HEK293T (cell line): ENCODE measurements around the gene SMNDC1.
"Not testable (repeated sequence)": the region's sequence is repeated elsewhere in the genome, so short reads cannot be mapped to it uniquely, and the experiment has no call there.

ENCODE experiments used
- CTCF ChIA-PET: fragments of 350-600 bp; formaldehyde crosslinking; extraction: SDS; loops from one replicate; lab custom pipeline; 2021; ENCODE audit warnings: antibody characterized with exemption, inconsistent platforms; lab: Yijun Ruan, JAX
- POLR2A ChIA-PET: fragments of 350-600 bp; formaldehyde crosslinking; extraction: SDS; loops from one replicate; lab custom pipeline; 2020; ENCODE audit warnings: antibody characterized with exemption, inconsistent platforms; lab: Yijun Ruan, JAX
- DNase-seq: peaks from one replicate; pipeline ENCODE4 v3.0.0; 2012; ENCODE audit warnings: mixed read lengths; ENCODE audit errors: extremely low spot score
- ARNT ChIP-seq: fragments of 450-650 bp; IDR thresholded peaks from 2 replicates; pipeline ENCODE4 v1.6.1; 2017; ENCODE audit warnings: mild to moderate bottlenecking
- BHLHE40 ChIP-seq: fragments of 450-650 bp; IDR thresholded peaks from 2 replicates; pipeline ENCODE4 v1.6.1; 2016; ENCODE audit warnings: mild to moderate bottlenecking, moderate library complexity, borderline replicate concordance
- CTBP1 ChIP-seq: fragments of 450-650 bp; IDR thresholded peaks from 2 replicates; pipeline ENCODE4 v1.6.1; 2016; ENCODE audit warnings: borderline replicate concordance
- ELF4 ChIP-seq: fragments of 450-650 bp; IDR thresholded peaks from 2 replicates; pipeline ENCODE4 v1.6.1; 2017; ENCODE audit warnings: antibody characterized with exemption
- FOXA1 ChIP-seq: fragments of 450-650 bp; IDR thresholded peaks from 2 replicates; pipeline ENCODE4 v1.6.1; 2016; ENCODE audit warnings: mild to moderate bottlenecking
- FOXK2 ChIP-seq: fragments of 450-650 bp; IDR thresholded peaks from 2 replicates; pipeline ENCODE4 v1.6.1; 2016; ENCODE audit warnings: mild to moderate bottlenecking
- FOXM1 ChIP-seq: fragments of 450-650 bp; IDR thresholded peaks from 2 replicates; pipeline ENCODE4 v1.6.1; 2017; ENCODE audit warnings: mild to moderate bottlenecking, borderline replicate concordance
- HDGF ChIP-seq: fragments of 450-650 bp; IDR thresholded peaks from 2 replicates; pipeline ENCODE4 v1.6.1; 2017; ENCODE audit warnings: antibody characterized with exemption, borderline replicate concordance
- L3MBTL2 ChIP-seq: fragments of 450-650 bp; conservative IDR thresholded peaks from 2 replicates; pipeline ENCODE4 v1.6.1; 2016; ENCODE audit warnings: mild to moderate bottlenecking
- LEF1 ChIP-seq: fragments of 450-650 bp; IDR thresholded peaks from 2 replicates; pipeline ENCODE4 v1.6.1; 2017; ENCODE audit warnings: mild to moderate bottlenecking, borderline replicate concordance
- NFRKB ChIP-seq: fragments of 450-650 bp; IDR thresholded peaks from 2 replicates; pipeline ENCODE4 v1.6.1; 2016; ENCODE audit warnings: mild to moderate bottlenecking, moderate library complexity
- PKNOX1 ChIP-seq: fragments of 450-650 bp; IDR thresholded peaks from 2 replicates; pipeline ENCODE4 v1.6.1; 2016
- SP1 ChIP-seq: fragments of 450-650 bp; IDR thresholded peaks from 2 replicates; pipeline ENCODE4 v1.6.1; 2017
- SUZ12 ChIP-seq: fragments of 450-650 bp; IDR thresholded peaks from 2 replicates; pipeline ENCODE4 v1.6.1; 2016; ENCODE audit warnings: mild to moderate bottlenecking
- TARDBP ChIP-seq: fragments of 450-650 bp; IDR thresholded peaks from 2 replicates; pipeline ENCODE4 v1.6.1; 2016
- ZNF384 ChIP-seq: fragments of 450-650 bp; IDR thresholded peaks from 2 replicates; pipeline ENCODE4 v1.6.1; 2016

SMNDC1 gene

DNA sequence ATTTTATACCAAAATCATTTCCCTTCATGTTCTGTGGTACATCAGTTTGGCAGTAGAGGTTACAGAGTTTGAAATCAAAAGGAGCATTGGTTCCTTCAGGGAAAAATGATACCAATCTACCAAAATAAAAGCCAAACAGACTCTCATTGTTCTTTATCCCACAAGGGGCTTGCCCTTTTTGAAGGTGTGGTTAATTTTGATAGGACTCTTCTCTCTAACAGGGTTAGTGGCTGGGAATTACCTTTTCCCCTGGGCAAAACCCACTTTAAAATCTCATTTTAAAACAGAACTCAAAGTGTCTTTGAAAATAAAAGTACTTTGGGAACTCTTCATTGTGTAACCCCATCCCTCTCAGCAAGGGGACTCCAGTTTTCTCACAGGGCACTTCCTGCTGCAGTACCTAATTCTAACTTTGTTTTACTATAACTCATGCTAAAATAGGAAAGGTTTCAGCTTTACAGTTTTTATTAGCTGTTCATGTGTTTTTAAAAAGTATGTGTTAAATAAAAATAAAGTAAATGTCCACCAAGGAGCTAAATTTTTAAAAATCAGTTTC is 30.6 kb downstream of the SMNDC1 start:
- POLR2A ChIA-PET, result no interaction called here
- CTCF ChIA-PET, result no interaction called here
- no peak for DNase-seq
- TF ChIP-seq FOXA1 (no peak), CTBP1 (no peak), LEF1 (no peak), NFRKB (no peak), SP1 (no peak), ARNT (no peak), HDGF (no peak), FOXK2 (no peak), ZNF384 (no peak)

DNA sequence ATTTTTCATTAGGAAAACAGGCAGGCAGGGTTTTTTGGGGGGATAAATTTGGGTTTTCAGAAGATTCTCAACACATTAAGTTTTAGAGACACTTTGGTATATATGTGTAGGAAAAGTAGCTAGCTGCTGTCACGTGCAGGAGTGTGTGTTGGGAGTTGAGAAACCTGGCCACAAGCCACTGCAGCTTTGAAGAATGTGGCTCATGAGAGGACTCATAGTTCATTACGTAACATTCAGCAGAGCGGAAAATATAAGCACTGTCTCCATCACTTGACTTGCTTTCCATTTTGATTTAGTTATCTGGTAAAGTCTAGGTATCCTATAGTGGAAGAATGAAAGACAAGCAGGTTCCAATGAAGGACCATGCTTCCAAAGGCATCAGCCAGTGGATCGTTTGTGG is 31.2 kb downstream of the SMNDC1 start:
- ChIA-PET CTCF (no interaction called here), POLR2A (interaction anchor here (1.5 kb wide), 1 partner anchor 63 kb away, joined by 6 read pairs; no protein-coding TSS in a partner anchor)
- no peak for DNase-seq
- TF ChIP-seq LEF1 (no peak), CTBP1 (no peak), HDGF (no peak), L3MBTL2 (no peak), TARDBP (no peak)

DNA sequence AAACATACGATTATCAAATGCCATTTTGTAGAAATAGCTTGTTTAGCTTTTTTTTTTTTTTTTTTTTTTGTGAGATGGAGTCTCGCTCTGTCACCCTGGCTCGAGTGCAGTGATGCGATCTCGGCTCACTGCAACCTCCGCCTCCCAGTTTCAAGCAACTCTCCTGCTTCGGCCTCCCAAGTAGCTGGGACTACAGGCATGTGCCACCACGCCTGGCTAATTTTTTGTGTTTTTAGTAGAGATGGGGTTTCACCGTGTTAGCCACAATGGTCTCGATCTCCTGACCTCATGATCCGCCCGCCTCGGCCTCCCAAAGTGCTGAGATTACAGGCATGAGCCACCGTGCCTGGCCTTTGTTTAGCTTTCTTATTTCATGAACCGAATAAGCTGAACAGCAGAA is 31.7 kb downstream of the SMNDC1 start:
- POLR2A ChIA-PET, result interaction anchor here (1.5 kb wide), 1 partner anchor 62 kb away, joined by 6 read pairs; no protein-coding TSS in a partner anchor
- CTCF ChIA-PET, DNase-seq: not testable (repeated sequence)

GRCh38 chr10:110269374-110270318 is 35.1 kb downstream of the SMNDC1 start:
- TF ChIP-seq FOXM1, result no peak
- no peak for TF ChIP-seq SUZ12
- no peak for TF ChIP-seq LEF1
- no peak for TF ChIP-seq FOXK2
- no peak for TF ChIP-seq HDGF
- TF ChIP-seq ZNF384, result no peak
- TF ChIP-seq FOXA1, result no peak
- TF ChIP-seq BHLHE40, result no peak
- TF ChIP-seq SP1, result no peak
- no peak for TF ChIP-seq L3MBTL2
- no peak for TF ChIP-seq ARNT
- no peak for TF ChIP-seq PKNOX1
- DNase-seq, result no peak
- CTCF ChIA-PET, result interaction anchor here (0.7 to 1.8 kb wide), 5 partner anchors 10 to 385 kb away, joined by 3 to 6 read pairs (median 4); partner anchors contain the start of gene MXI1
- POLR2A ChIA-PET, result interaction anchor here (1.0 kb wide), 1 partner anchor 59 kb away, joined by 3 read pairs; no protein-coding TSS in a partner anchor

- ChIA-PET POLR2A (interaction anchor here (1.0 kb wide), 1 partner anchor 58 kb away, joined by 3 read pairs; no protein-coding TSS in a partner anchor), CTCF (interaction anchor here (0.7 to 1.8 kb wide), 5 partner anchors 10 to 384 kb away, joined by 3 to 6 read pairs (median 4); partner anchors contain the start of gene MXI1)
- no peak for TF ChIP-seq PKNOX1
- TF ChIP-seq ARNT, result no peak
- no peak for TF ChIP-seq ELF4
- no peak for DNase-seq
These were observed 35.7 kb downstream of the SMNDC1 start for GRCh38 chr10:110268971-110269370.

DNA sequence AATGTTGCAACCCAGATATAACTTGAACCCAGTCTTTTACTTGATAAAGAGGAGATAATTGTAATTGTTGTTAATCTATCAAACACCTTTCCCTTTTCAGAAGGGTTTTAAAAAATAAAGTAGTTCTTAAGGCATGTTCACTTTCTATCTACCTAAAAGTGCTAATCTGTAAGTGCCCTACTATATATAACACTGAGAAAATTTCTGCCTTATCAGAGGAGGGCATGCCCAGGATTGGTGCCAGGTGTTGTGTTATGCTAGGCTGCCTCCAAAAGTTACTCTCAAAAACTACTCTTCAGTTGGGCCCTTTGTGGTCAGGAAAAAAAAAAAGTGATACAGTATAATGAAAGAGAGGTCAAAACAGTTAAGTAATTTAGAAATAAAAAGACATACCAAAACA is 36.3 kb downstream of the SMNDC1 start:
- no peak for TF ChIP-seq SUZ12
- no peak for TF ChIP-seq SP1
- no peak for TF ChIP-seq ELF4
- no peak for TF ChIP-seq L3MBTL2
- no peak for TF ChIP-seq NFRKB
- no peak for TF ChIP-seq FOXK2
- TF ChIP-seq TARDBP, result no peak
- CTCF ChIA-PET, result interaction anchor here (0.7 to 1.8 kb wide), 3 partner anchors 11 to 62 kb away, joined by 3 to 6 read pairs (median 4); partner anchors contain the start of gene MXI1
- DNase-seq, result no peak
- POLR2A ChIA-PET, result interaction anchor here (1.0 kb wide), 1 partner anchor 58 kb away, joined by 3 read pairs; no protein-coding TSS in a partner anchor

GRCh38 chr10:110267276-110267675 is 37.4 kb downstream of the SMNDC1 start:
- TF ChIP-seq SP1 (no peak), CTBP1 (no peak), LEF1 (no peak), ZNF384 (no peak), L3MBTL2 (no peak), SUZ12 (no peak), FOXK2 (no peak), ARNT (no peak), ELF4 (no peak), FOXM1 (no peak), BHLHE40 (no peak), HDGF (no peak)
- ChIA-PET POLR2A (no interaction called here), CTCF (interaction anchor here (0.7 kb wide), 1 partner anchor 157 kb away, joined by 3 read pairs; no protein-coding TSS in a partner anchor)
- no peak for DNase-seq
